Endometrial microvascular endothelial cells (primary cell): ENCODE results near the gene PHF8. TPM values are rescaled to one million over a fixed set of nuclear protein-coding genes. Genes with fewer than 3 reads are reported as not detected.

Source experiments
- in situ Hi-C: cut with HindIII; loops from 2 replicates; pipeline ENCODE4 v1.10.0; 2017; ENCODE audit warnings: low sequenced_read_pairs, low pct_unique_long_range_greater_than_20kb; ENCODE audit errors: inconsistent ontology term
- total RNA-seq: library from RNA; depleted of rRNA; stranded (reverse); fragments of >200 nt; gene quantifications from one replicate; pipeline ENCODE4 v1.2.3, GENCODE V29; 2015; ENCODE audit errors: inconsistent ontology term

PHF8 gene
- total RNA-seq = 11.5 TPM

- in situ Hi-C loops = no loop called here
These were observed at the start of gene PHF8 for GRCh38 chrX:54044126-54044876. TSS of gene PHF8 (minus strand) at chrX:54044473. CDS start at chrX:54042728, 1,745 bp downstream.

- in situ Hi-C loops = no loop called here
These were observed 49.3 kb upstream of the PHF8 start for GRCh38 chrX:54093571-54093970.

DNA sequence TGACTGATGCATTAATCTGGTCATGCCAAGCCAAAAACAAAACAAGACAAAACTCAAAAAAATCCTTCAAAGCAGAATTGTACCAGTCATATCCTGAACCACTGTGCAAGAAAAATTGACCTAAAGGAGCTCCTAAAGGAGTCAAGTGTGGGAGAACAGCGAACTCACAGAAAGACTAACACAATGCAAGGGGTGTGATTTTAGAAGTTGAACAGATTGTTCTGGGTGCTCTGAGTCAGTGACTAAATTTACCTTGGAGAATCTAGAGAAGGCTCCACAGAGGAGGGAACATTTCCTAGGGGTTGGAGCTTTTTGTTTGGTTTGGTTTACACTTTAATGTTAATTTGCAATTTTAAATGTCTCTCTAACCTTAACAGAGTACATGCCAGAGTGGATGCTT lies 48.9 kb upstream of the PHF8 start:
- in situ Hi-C loops = no loop called here

DNA sequence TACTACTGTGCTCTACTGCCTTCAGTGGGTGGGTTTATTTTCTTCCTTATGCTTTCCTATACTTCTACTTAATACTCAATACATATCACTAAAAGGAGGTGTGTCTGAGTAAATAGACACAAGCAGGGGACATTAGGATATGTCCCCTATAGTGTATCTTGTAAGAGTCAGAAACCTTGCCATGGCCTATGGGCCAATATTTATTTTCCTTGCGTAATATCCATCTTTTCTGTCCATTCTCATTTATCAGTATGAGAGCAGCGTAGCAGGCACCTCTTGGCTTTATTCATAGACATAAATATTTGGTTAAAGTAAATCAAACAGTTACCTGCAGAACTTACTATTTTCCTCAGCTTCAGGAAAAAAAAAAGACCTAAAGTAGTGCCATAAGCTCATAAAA lies 46.6 kb upstream of the PHF8 start:
- in situ Hi-C loops = no loop called here

DNA sequence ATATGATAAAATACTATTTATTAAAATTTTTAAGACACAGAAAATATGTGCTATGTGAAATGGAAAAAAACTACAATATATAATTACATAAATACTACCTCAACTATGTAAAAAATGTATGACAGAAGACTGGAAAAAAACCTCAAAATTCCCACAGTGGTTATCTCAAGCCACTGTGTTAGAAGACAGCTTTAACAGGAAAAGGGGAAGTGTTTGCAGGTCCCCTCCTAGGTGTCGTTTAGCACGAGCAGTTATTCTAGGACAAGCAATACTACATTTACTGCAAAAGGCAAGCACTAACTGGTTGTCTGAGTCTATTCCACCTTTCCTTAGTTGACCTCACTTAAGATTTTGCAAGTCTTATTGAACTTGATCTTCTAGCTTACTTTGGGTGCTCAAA lies 44.9 kb upstream of the PHF8 start:
- in situ Hi-C loops = no loop called here

DNA sequence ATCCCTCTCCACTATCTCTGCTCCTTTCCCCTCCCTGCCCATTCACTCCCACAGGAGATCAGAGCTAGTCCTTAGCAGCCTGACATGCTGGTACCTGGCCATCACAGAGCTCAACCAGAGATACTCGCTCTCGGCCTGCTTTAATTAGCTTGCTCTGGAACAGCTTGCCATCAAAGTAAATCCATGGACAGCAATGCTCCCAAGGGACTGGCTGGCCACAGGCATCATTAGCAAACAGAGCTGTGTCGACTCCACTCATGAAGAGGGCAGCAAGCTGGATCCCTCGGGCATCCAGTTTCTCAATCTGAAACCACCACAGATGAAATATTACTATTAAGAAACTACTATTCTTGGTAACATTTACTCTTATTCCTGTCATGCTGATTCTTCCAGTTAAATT lies 43.4 kb upstream of the PHF8 start:
- in situ Hi-C loops = no loop called here

GRCh38 chrX:54085666-54086065 lies 41.4 kb upstream of the PHF8 start:
- in situ Hi-C loops = no loop called here

DNA sequence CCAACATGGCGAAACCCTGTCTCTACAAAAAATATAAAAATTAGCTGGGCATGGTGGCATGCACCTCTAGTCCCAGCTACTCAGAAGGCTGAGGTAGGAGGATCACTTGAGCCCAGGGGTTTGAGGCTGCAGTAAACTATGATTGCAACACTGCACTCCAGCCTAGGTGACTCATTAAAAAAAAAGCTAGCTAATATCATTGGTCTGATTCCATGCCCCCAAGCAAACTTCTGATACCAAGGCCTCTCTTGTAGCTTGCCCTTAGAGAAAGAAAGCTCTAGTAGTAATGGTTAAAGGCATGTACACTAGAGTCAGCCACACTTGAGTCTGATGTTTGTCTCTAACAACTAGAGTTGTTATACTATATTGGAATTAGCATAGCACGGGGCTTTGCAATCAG lies 32.6 kb upstream of the PHF8 start:
- in situ Hi-C loops = no loop called here

- in situ Hi-C loops = no loop called here
These were observed 30.6 kb upstream of the PHF8 start for GRCh38 chrX:54074826-54075225.

DNA sequence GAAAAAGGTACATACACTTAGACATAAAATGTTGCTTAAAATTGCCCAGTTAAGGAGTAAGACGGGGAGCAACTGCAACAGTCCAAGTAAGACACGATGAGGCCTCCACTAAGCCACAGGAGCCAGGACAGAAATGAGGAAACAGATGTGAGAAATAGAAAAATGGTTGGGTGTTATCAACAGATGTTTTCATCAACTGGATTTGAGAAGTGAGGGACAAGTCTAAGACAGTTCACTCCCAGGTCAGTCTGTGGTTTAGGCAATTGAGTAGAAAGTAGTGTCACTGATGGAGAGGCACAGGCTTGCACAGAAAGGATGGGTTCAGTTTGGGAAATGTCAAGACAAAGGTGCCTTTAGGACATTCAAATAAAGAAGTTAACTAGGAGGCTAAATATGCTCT lies 23.5 kb upstream of the PHF8 start:
- in situ Hi-C loops = no loop called here

GRCh38 chrX:54066841-54067240 lies 22.6 kb upstream of the PHF8 start:
- in situ Hi-C loops = no loop called here

DNA sequence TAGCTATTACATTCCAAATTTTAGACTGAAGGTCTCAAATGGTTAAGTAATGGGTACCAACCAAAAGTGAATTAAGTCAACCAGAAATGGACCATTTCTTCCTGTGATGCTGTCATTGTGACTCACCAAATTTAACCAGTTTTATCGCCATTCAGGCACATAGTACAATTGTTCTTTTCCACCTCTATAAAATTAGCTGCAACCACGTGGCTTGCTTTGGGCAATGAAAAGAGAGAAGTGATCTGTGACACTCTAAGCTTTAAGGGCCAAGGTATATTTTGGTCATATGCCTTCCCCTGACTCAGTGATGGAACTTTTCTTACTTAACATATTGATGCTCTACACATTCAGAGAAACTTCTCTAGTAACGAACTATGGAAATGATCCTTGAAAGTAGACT lies 20.3 kb upstream of the PHF8 start:
- in situ Hi-C loops = no loop called here

DNA sequence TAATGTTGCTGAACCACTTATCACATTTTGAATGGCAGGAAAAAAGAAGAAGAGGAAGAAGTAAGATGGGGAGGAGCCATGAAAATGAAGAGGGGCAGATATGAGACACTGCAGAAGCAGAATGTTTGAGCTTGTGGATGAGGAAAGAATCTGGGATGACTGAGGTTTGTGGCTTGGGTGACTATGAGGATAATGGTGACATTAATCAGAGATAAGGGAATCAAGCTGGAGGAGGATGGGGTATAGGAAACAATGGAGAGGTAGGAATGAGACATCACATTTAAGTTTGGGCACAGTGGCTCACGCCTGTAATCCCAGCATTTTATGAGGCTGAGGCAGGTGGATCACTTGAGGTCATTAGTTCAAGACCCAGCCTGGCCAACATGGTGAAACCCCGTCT lies 19.1 kb upstream of the PHF8 start:
- in situ Hi-C loops = no loop called here

- in situ Hi-C loops = no loop called here
These were observed 5.5 kb upstream of the PHF8 start for GRCh38 chrX:54049801-54050200.

GRCh38 chrX:54048412-54048811 lies 4.1 kb upstream of the PHF8 start:
- in situ Hi-C loops = no loop called here

GRCh38 chrX:54045563-54046228 lies 1.4 kb upstream of the PHF8 start:
- in situ Hi-C loops = no loop called here

- in situ Hi-C loops = no loop called here
These were observed 635 bp upstream of the PHF8 start for GRCh38 chrX:54044877-54045338.

- in situ Hi-C loops = no loop called here
These were observed 640 bp downstream of the PHF8 start for GRCh38 chrX:54043541-54044125.

DNA sequence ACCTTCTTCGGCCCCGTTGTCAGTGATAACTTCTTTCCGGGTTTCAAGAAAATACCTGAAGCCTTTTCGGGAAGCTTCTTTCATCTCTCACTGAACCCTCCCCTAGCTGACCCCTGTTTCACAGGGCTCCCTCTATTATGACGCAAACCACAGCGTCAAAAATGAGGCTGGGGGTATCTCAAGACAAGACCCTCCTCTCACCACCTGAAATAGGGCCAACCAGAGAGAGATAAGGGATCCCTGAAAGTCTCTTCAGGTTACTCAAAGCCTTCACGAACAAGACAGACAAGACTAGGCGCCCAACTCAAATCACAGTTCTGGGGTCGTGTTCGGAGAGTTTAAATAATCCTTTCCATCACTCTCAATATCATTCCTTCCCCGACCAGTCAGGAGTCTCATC lies 1.2 kb downstream of the PHF8 start:
- in situ Hi-C loops = no loop called here

GRCh38 chrX:54042609-54043021 lies 1.7 kb downstream of the PHF8 start:
- in situ Hi-C loops = no loop called here
